ENCODE results near the gene PLEKHA5. TPM values are rescaled to one million over a fixed set of nuclear protein-coding genes. Genes with fewer than 3 reads are reported as not detected.
"Not testable (repeated sequence)": the region's sequence is repeated elsewhere in the genome, so short reads cannot be mapped to it uniquely, and the experiment has no call there.

PLEKHA5 gene
- total RNA-seq, 2 donors from 2014 or later = 53.2 to 59.4 TPM

DNA sequence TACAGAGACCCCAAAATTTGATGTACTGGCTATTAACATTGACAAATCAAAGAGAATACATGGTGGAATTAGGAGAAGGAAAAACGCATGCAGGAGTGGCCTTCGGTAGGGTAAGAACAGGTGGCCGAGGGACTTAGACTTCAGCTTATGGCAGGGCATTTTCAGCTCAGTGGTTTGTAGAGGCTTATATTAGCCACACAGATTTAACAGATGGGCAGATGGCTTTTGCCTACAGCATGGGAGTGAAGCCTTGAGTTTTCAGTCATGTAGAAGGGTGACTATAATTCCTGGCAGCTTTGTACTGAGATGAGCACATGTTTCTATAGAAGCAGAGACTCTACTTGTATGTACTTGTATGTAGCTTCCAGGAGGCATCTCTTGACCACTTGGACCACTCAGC lies 40.9 kb upstream of the PLEKHA5 start:
- H3K27ac ChIP-seq = no peak overlapping the region
- no peak for DNase-seq (ENCODE audit: low spot score)
- TF ChIP-seq, protein P1, sequence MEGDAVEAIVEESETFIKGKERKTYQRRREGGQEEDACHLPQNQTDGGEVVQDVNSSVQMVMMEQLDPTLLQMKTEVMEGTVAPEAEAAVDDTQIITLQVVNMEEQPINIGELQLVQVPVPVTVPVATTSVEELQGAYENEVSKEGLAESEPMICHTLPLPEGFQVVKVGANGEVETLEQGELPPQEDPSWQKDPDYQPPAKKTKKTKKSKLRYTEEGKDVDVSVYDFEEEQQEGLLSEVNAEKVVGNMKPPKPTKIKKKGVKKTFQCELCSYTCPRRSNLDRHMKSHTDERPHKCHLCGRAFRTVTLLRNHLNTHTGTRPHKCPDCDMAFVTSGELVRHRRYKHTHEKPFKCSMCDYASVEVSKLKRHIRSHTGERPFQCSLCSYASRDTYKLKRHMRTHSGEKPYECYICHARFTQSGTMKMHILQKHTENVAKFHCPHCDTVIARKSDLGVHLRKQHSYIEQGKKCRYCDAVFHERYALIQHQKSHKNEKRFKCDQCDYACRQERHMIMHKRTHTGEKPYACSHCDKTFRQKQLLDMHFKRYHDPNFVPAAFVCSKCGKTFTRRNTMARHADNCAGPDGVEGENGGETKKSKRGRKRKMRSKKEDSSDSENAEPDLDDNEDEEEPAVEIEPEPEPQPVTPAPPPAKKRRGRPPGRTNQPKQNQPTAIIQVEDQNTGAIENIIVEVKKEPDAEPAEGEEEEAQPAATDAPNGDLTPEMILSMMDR (IDR thresholded peaks at IDR 0.05) = no peak
- no peaks in the 10 kb centered on the region for H3K36me3 ChIP-seq
- no peaks in the 10 kb centered on the region for H3K4me1 ChIP-seq
- H3K27me3 ChIP-seq = no peaks in the 10 kb centered on the region
- H3K9me3 ChIP-seq = no peaks in the 10 kb centered on the region
- H3K4me3 ChIP-seq = no peak overlapping the region

DNA sequence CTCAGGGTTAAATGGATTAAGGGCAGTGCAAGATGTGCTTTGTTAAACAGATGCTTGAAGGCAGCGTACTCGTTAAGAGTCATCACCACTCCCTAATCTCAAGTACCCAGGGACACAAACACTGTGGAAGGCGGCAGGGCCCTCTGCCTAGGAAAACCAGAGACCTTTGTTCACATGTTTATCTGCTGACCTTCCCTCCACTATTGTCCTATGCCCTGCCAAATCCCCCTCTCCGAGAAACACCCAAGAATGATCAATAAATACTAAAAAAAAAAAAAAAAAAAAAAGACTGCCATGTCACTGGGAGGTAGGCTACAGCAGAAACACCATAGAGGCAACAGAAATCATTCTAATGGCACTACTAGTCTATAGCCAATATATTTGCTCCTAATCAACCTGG lies 37.1 kb upstream of the PLEKHA5 start:
- not testable (repeated sequence) for DNase-seq (ENCODE audit: low spot score); H3K9me3 ChIP-seq; H3K4me1 ChIP-seq; H3K36me3 ChIP-seq; H3K4me3 ChIP-seq; H3K27ac ChIP-seq; H3K27me3 ChIP-seq

DNA sequence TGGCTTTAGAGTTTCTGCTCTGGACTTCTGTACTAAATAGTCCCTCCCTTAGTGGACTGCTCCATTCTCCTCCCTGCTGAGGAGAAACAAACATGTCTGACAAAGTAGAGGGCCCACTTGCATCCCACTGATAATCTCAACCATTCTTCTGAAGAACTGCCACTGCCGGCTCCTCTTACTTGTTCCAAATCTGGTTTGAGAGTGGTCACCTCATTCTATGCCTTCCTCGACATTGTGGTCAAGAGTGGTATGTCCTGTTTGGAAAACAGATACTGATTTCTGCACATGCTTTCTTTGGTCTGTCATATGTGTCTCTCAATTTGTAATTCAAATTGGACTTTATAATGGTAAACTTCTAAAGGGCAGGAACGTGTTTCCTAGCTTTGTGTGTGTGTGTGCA lies 36.3 kb upstream of the PLEKHA5 start:
- Histone ChIP-seq H3K36me3 (no peaks in the 10 kb centered on the region), H3K27ac (no peak overlapping the region), H3K27me3 (no peaks in the 10 kb centered on the region), H3K9me3 (no peaks in the 10 kb centered on the region), H3K4me1 (no peaks in the 10 kb centered on the region), H3K4me3 (no peak overlapping the region)
- no peak for DNase-seq (ENCODE audit: low spot score)
- TF ChIP-seq, protein P1 (IDR thresholded peaks at IDR 0.05) = no peak

DNA sequence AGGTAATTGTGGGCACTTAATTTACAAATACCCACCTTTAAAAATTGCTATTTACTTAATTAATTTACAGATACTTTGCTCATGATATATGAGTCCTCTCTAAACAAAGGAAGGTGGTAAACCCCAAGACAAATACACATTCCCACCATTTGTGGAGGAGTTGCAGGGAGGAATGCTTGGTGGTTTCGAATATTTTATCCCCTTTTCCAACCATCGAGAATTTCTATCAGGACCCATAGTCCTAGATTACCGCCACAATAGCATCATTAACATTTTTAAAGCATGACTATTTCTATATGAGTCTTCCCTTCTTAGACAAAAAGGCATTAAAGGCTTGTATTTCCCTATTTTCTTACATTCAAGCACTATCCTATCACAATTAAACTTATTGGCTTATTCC lies 34.2 kb upstream of the PLEKHA5 start:
- no peak for DNase-seq (ENCODE audit: low spot score)
- Histone ChIP-seq H3K27ac (peak overlapping the region in 1 of 2 donors; percentile 36), H3K9me3 (no peaks in the 10 kb centered on the region), H3K4me1 (no peaks in the 10 kb centered on the region), H3K36me3 (no peaks in the 10 kb centered on the region), H3K27me3 (no peaks in the 10 kb centered on the region), H3K4me3 (no peak overlapping the region)
- TF ChIP-seq, protein P1 (IDR thresholded peaks at IDR 0.05) = no peak

DNA sequence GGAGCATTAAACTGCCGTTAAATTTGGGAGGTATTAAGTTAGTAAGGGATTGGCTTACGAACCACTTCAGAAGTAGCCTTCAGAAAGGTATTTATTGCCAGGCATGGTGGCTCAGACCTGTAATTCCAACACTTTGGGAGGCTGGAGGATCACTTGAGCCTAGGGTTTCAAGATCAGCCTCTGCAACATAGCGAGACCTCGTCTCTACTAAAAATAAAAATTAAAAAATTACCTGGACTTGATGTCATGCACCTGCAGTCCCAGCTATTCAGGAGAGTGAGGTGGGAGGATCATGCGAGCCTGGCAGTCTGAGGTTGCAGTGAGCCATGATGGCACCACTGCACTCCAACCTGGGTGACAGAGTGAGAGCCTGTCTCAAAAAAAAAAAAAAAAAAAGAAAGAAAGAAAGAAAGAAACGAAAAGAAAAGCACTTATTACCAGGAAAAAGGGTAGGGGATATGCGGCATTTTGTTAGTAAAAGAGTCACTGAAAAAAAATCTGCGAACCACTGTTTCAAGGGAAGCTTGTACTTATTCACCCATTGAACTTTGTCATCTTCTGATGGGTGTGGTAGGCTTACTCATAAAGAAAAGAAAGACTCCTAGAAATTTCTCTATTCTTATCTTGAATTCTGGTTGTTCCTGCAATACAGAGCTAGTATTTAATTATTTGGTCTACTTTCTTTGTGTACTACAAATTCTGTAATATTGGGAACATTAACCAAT lies 33.6 kb upstream of the PLEKHA5 start:
- DNase-seq (ENCODE audit: low spot score) = no peak
- Histone ChIP-seq H3K4me3 (no peak overlapping the region), H3K27me3 (no peaks in the 10 kb centered on the region), H3K36me3 (no peaks in the 10 kb centered on the region), H3K4me1 (no peaks in the 10 kb centered on the region), H3K27ac (peak overlapping the region in 1 of 2 donors; percentile 36), H3K9me3 (no peaks in the 10 kb centered on the region)
- TF ChIP-seq, protein P1 (IDR thresholded peaks at IDR 0.05) = no peak

DNA sequence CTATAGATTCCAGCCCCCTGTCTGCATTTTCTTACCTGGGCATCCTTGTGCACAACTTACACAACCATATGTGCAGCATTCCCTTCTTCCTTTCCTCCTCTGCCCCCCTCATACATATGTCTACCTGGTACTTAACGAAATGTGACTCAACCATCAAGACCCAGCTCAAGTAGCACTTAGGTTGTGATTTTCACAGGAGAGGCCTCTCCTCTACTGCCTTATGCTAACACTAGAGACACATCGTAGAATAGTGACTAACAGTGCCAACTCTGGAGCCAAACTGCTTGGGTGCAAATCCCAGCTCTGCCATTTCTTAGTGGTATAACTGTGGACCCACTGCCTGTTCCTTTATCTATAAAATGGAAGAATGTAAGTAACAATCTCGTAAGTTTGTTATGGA lies 24.1 kb upstream of the PLEKHA5 start:
- Histone ChIP-seq H3K27me3 (no peaks in the 10 kb centered on the region), H3K4me3 (no peak overlapping the region), H3K9me3 (no peaks in the 10 kb centered on the region), H3K4me1 (no peaks in the 10 kb centered on the region), H3K36me3 (no peaks in the 10 kb centered on the region), H3K27ac (no peak overlapping the region)
- TF ChIP-seq, protein P1 (IDR thresholded peaks at IDR 0.05) = no peak
- no peak for DNase-seq (ENCODE audit: low spot score)

Measured in right atrium auricular region (tissue), 2 donors.